Neural progenitor cell (in vitro differentiated cells): ENCODE data around the gene INSR.

Experiments used
- CTCF ChIP-seq: fragments of 200-600 bp; sonication (generic); IDR thresholded peaks from 2 replicates; pipeline ENCODE4 v1.5.1; 2017; ENCODE audit warnings: antibody characterized with exemption, mild to moderate bottlenecking
- EZH2 ChIP-seq: fragments of 200-600 bp; sonication (generic); IDR thresholded peaks from 2 replicates; pipeline ENCODE4 v1.6.1; 2017; ENCODE audit warnings: antibody characterized with exemption, mild to moderate bottlenecking, moderate library complexity
- EZH2phosphoT487 ChIP-seq: fragments of 200-600 bp; sonication (generic); IDR thresholded peaks from 2 replicates; pipeline ENCODE4 v1.6.1; 2017; ENCODE audit warnings: antibody characterized with exemption

GRCh38 chr19:7145494-7145893, 148.7 kb downstream of the INSR start:
- TF ChIP-seq CTCF (no peak), EZH2 (no peak), EZH2phosphoT487 (no peak)
